SW 1271 (cell line): Measurements from ENCODE around the gene CRIM1.
A peak's percentile ranks its signal among the peaks of the same experiment; 100 is the strongest.

Experiments
- DNase-seq, 2 experiments: peaks; one replicate each; lab custom pipeline; 2025; lab: John Stamatoyannopoulos, UW

CRIM1 gene

DNA sequence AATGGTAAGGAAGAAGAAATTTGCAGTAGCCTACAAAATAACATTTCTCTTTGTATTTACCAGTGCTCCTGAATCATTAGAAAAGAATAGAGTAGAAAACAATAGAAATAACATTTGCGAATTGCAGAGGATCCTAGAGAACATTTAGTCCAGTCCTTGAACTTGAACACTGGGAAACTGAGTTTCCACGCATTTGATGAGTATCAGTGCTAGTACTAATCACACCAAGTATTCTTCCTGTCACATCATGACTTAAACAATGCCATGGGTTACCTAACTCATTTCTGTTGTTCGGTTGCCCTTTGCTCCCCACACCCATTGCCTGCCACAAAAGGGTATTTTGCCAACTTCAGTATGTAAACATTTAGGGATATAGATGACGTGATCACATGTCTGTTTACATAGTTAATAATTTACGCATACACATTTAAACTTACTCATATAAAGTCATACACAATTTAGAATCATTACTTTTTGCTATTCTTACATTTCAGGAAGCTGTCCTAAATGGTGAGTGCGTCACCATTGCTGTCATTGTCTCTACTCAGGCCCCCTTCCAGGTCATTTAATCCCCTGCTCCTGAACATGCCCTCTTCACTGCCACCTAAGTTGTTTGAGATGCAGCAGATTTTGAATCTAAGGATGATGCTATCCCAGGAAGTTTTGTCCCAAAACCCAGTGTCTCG lies 42.3 kb downstream of the CRIM1 start:
- no peak for DNase-seq

DNA sequence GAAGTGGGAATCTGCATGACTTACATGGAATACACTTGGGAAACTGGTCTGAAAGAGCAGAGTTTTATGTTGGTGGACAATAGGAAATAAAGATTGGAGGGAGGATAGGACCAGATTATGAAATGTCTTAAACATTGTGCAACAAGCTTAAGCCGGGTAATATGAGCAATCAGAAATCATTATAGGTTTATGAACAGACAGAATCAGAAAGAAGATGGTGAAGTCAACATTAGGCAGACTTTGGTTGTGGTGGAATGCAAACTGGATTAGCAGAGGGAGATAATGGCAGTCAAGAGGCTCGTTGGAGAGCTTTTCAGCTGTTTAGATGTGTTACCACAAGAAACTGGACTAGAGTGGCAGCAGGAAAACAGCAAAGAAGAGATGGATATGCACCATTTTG lies 43.5 kb downstream of the CRIM1 start:
- DNase-seq: no peak

DNA sequence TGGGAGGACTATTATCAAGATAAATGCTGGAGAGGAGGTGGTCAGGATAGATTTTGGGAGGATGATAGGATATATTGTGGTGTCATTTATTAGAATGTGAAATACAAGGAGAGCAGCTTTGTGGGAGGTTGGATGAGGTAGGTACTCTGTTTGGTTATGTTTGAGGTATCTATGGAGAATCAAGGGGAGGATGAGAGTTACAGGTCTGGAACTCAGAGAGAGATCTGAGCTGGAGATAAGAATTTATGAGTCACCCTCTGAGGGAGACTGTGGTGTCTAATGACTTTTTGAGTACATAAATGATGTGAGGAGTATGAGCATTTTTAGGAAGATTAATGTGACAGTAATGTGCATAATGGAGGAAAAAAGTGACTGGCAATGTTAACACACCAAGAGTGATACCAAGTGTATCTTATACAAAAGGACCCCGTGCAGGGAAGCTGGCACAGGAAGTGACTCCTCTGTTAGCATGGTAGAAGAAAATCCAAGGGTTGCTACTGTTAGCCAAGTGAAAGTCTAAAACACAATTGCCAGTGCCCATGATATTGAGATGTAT lies 48.2 kb downstream of the CRIM1 start:
- DNase-seq: peak; percentile 90 to 98

DNA sequence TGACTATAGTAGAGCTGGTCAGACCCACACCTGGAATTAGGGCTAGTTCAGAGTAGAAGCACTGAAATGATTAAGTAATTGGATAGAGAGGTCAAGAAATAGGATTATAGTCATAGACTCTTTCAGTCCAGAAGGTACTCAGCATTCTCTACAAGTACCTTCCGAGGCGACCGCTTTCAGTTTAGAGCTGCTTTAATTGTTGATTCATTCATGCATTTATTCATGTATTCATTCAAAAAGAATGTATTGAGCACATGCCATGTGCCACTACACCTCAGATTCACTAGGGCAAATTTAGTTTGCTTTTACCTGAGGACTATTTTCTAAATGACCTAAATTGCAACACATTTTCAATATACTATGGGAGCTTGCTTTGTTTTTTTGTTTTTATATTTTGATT lies 48.7 kb downstream of the CRIM1 start:
- peak in 1 of 2 experiments; percentile 75 for DNase-seq

DNA sequence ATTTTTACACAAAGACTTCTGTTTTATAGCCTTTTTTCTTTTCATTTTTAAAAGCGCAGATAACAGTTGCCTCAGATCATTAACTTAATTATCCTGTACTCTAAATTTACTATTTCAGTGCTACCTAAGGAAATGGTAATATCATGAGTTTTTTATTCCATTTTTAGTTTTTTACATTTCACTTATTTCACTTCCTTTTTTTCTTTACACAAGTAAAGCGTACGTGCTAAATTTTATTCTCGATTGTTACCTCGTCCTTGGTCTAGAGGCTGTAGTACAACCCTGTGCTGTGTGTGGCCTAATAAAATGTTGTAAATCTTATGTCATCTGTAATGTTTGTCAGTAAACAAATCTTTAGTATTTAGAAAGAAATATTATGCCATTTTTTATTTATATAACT lies 49.2 kb downstream of the CRIM1 start:
- no peak for DNase-seq

DNA sequence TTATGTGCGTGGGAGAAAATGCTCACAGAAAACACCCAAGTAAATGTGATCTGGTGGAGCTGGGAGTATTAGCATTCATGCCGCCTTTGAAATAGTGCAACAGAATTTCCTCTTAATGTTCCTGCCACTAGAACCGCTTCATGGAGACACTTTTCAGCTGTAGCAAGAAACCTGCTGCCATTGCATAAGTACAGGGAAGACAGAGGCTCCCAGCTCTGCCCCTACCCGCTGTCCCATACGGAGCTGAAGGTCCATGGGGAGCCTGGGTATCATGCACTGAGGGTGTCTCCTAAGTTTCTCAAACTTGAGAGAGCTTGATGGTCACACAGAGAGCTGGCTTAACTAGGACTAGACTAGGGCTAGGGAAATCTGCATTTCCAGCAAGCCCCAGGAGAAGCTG lies 49.6 kb downstream of the CRIM1 start:
- DNase-seq: no peak

DNA sequence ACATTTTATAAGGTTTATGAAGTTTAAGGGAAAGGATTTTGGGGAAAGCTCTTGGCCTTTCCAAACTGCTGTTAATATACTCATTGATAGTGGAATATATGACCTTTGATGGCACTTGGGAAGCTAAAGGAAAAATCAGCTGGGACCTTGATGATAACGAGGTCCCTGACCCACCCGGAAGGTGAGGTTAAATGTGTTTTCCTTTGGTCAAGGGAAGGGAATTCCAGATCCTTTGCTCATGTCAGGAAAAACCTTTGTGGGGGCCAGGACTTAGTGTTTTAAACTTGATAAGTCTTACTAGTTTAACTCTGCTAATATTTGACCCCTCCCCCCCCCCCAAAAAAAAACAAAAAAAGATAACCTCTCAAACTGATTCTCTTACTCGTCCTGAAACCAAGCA lies 50.7 kb downstream of the CRIM1 start:
- DNase-seq: no peak

DNA sequence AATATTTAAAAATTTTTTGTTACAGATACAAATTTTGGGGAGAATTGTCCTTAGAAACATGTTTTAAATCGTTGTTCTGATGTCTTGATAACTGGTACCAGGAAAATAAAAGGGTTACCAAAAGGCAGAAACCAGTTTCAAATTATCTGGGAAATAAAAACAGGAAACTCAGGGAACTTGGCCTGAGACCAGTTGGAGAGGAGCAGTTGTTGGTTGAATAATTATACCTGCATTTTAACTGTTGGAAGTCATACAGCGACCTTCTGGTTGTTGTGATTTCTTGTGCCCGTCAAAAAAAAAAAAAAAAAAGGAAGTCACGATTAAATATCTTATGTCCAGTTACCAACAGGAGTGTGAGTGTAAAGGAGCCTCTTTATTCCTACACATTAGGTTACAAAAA lies 51.8 kb downstream of the CRIM1 start:
- no peak for DNase-seq

DNA sequence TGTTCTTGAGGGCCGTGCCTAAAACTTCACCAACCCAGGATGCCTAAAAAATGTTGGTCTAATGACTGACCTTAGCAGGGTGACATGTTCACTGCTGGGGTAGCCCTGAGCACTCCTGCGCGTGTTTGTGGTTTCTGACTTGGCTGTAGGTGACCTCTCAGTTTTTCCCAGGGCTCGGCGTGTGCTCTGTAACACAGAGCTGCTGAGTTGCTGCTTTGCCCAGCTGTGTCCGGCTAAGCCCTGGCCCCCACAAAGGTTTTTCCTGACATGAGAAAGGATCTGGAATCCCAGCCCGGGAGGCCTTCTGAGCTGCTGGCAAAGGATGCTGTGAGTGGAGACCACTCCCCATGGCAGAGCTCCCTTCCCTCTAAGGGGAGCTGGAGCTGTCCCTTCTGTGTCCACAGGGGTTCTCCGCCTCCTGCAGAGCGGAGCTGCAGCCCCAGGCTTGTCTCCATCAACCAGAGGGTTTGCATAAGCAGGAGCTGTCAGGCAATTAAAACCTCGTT lies 52.7 kb downstream of the CRIM1 start:
- no peak for DNase-seq

DNA sequence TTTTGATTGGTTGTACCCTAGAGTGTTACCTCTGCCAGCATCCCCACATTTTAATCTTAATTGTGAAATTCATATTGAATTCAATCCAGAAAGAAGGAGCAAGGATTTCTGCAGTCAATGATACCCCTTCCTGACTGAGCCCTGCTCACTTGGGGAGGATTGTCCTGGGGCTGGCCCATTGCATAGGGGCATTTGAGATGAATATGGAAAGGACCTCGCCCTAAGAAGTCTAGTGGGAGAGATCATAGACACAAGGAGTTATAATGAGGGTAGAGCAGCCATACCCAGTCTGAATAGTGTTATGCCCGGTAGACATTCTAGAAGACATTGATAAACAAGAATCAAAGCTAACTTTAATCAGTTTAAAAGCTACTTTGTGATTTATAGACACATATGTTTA lies 53.8 kb downstream of the CRIM1 start:
- DNase-seq: no peak

DNA sequence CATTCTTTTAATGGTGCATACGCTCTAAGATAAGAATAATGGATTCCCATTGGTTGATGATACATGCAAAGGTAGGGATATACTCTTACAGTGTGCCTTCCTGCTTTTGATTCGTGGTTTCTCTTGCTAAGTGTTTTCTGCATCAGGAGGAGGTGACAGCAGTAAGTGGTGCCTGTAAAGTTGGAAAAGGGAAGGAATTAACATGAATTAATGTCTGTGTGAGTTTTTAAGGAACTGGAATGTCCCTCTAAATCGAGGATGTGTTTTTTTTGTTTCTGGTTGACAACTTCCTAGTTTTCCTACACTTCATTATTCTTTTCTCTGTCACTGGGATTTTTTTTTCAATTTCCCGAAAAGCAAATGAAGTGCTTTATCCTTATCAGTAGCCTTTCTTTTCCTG lies 54.4 kb downstream of the CRIM1 start:
- no peak for DNase-seq

DNA sequence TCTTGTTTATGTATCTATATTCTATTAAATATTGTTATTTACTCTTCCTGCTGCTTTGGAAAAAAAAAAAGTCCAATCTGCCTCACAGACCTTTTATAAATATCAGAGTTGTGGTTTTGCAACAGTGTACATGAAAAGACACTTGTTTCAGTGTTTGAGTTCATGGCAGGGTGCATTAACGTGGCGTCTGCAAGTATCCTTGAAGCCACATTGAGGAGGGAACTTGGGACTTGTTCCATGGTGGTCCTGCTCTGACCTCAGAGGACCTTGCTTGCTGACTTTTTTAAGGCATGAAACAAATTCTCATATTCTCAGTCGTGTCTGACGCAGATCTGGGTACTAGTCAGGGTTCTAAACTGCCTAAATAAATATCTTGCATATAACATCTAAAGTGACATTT lies 55.1 kb downstream of the CRIM1 start:
- DNase-seq: no peak

DNA sequence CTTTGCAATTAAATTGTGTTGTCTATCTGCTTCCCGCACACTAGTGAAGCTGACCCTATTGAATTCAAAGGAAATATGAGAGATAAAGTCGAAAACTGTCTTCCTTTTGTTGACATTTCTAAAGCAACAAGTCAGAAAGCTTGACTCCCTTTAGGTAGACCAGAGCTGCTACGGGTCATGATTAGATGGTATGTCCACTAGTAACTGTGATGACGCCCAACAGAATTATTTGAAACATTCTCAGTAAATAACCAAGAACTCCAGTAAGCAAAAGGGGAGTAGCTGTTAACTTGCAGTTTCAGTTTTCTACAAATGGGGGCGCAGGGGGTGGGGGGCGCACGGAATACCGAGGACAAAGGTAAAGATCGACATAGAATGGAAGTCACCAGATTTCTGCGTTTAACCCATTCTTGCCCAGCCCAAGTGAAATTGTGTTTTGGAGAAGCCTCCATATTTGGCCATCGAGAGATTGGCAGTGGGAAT lies 56.4 kb downstream of the CRIM1 start:
- peak in 1 of 2 experiments; percentile 38 for DNase-seq

DNA sequence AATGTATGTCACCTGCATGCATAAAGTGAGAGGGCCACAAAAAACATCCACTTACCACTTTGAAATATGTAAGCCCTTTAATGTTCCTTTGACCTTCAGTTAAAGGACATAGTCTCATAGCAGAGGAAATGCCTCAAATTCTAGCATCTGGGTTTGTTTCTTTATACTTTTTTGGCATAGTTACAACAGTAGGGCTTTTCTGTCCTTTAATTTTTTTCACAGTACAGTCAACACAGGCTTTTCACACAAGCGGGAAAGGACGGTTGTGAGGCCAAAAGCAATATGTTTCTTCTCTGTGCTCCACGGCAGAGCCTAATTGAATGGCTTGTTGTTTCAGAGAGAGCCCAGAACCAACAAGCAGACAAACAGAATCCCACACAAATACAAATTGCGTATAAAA lies 57.6 kb downstream of the CRIM1 start:
- DNase-seq: no peak

DNA sequence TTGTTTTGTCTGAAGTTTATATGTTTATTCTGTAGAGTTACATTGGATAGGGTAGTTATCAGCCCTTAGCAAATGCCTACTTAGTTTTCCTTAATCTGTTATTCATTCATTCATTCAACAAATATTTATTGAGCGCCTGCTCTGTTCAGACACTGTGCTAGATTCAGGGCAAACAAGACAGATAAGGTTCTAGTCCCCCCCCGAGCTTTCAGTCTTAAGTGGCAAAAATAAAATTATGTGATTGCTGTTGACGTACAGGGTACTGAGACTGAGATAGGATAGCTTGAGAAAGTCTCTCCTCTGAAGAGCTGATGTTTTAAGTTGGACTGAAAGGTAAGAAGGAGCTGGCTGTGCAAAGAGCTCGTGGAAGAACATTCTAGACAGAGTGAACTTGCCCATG lies 58.7 kb downstream of the CRIM1 start:
- DNase-seq: no peak

DNA sequence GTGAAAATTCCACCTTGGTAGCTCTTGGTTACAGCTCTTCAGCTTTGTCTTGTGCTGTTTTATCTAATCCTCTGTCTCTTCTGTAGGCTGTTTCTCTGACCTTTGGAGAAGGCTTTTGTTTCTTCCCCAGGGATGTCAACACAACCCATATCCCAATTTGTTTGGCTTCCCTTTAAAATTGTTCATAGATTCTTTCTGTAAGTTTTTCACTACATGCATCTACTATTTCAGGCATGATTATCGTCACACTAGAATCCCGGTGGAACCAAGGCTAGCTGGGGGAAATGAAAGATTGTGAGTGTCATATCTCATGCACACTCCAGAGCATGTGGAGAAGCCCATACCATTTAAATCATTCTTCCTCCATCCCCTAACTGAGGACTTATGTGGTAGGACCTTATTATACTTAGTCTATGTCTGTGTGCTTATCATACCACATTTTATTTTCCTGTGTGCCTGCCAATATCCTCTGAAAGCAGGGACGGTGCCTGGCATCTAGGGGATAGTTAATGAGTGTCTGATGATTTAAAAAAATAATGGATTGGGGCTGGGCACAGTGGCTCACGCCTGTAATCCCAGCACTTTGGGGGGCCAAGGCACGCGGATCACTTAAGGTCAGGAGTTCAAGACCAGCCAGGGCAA lies 59.9 kb downstream of the CRIM1 start:
- DNase-seq: no peak

DNA sequence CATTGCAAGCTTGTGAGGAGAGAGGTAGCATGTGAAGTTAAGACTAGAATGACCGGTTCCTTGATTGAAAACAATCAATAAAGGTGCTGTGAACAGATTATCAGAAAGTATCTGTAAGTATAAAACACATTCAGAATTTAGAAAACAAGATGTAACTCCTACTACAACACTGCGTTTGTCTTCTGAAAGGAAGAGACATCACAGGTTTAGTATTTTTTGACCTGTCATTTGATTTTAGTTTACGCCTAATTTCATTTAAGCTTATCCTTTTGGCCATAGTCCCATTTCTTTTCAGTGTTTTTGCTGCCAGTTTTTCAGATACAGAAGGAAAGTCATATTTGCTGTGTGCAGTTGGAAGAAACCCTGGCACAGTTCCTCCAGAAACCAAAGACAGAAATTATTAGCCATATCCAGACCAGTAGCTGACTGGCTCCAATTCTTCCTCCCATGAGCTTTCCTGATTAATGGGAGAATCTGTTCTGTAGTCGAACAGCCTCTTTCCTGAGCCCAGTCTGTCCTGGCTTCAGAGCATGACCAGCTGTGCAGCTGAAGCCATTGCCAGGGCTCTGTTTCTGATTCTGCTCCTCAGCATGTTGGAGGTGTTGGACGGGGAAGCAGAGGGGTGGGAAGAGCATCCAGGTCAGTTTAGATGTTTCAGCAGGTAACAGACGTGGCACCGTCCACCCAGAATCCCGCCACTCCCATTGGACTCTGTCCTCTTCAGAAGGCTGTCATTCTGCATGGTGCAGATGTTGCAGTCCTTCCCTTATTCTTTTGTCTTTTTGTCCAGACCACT lies 61.0 kb downstream of the CRIM1 start:
- no peak for DNase-seq

DNA sequence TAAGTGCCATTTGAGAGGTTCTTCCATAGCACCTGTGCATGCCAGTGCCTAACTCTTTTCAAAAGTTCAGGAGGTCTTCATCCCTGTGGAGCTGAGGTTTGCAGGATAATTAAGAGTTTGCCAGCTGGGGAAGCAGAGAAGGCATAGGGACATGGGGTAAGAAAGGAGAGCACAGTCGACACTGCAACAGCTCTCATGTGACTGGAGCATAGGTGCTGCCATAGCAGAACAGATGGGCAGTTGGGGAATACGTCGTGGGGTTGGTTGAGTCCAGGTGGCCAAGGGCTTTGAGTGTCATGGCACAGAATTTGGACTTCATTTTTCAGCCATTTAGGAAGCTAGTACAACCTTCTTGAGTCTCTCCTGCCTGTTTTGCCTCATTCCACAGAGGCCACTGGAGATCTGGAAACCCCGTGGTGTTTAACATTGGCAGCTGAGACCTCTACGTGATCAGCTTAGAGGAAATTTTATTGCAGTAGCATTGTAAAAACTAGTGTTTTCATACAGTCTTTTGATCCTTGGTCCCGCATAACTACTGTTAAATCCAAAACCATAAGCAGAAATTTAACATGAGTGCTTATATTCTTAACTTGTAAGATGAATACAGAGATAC lies 65.1 kb downstream of the CRIM1 start:
- DNase-seq: no peak

DNA sequence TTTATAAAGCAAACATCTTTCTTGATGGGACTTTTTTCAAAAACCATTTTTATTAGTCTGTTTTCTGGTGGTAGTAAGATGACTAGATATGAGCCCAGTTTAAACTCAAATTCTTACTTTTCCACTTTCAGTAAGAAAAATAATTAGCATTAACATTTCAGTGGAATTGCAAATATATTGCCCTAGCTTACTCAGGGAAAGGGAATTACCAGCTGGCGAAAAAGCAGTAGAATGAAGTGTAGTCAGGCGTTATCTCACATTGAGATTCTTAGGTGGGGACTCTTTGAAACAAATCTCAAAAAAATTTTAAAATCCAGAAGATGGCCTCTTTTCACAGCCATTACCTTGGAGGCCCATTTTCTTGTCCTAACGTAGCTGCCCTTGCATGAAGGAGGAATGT lies 65.8 kb downstream of the CRIM1 start:
- DNase-seq: no peak

DNA sequence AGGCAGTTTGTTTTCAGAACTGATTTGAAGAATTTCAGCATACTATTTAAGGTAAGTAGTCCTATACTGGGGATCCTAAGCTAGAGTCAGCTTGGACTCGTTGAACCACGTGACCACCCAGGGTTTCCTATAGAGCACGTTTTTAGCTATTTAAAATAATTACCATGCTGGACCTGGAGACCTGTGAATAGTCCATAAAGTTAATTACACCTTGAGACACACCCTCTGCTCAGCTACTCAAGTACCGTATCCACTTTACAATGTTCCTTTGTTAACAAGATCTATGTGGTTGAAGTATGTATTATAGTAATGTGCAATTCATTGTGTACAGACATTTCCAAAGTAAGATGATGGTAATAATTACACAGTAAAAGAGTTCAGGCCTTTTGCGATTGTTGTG lies 67.6 kb downstream of the CRIM1 start:
- DNase-seq: no peak

DNA sequence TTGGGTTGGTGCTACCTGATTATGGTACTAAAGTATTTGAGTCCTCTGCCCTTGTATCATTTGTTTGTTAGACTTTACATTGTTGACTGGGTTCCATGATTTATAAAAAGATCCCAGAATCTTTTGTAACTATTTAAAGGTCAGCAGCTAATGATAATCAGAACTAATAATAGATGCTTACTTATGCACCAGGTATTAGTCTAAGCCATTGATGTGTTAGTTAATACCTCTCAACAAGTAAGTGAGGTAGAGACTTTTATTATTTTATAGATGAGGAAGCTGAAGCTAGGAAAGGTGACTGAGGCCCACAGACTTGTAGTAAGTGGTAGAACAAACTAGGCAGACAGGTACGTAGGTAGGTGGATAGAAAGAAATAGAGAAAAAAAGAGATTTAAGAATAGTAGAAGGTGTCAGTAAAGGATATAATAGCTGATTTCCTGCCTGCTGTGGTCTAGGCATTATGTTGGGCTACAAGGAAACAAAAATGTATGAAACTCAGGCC lies 68.1 kb downstream of the CRIM1 start:
- DNase-seq: no peak
